H4 (cell line): Measurements from ENCODE around the gene TMEM178A. TPM values are rescaled to one million over a fixed set of nuclear protein-coding genes. Genes with fewer than 3 reads are reported as not detected.
A peak's percentile ranks its signal among the peaks of the same experiment; 100 is the strongest.
"Not testable (repeated sequence)": the region's sequence is repeated elsewhere in the genome, so short reads cannot be mapped to it uniquely, and the experiment has no call there.

ENCODE experiments used
- DNase-seq: peaks from one replicate; pipeline ENCODE4 v3.0.0-alpha.2; 2015; ENCODE audit warnings: low spot score
- total RNA-seq: library from RNA; depleted of rRNA; stranded (reverse); fragments of >200 nt; shearing (Covaris generic); gene quantifications from 2 replicates; pipeline ENCODE4 v1.2.3, GENCODE V29; 2014; rRNA removed

The TMEM178A gene
- not detected in 2 replicates for total RNA-seq

GRCh38 chr2:39665811-39666490, at the start of gene TMEM178A:
TSS of gene TMEM178A (plus strand) at chr2:39665917. CDS start at chr2:39665975, 58 bp downstream.
- no peak for DNase-seq

- no peak for DNase-seq
Measured at GRCh38 chr2:39618236-39618635, 47.5 kb upstream of the TMEM178A start.

- no peak for DNase-seq
Measured at GRCh38 chr2:39618736-39619135, 47.0 kb upstream of the TMEM178A start.

- DNase-seq: peak; percentile 87
Measured at GRCh38 chr2:39620067-39620466, 45.6 kb upstream of the TMEM178A start.

GRCh38 chr2:39621596-39621995, 44.1 kb upstream of the TMEM178A start:
- DNase-seq: no peak

GRCh38 chr2:39622860-39623259, 42.9 kb upstream of the TMEM178A start:
- DNase-seq: no peak

- DNase-seq: no peak
Measured at GRCh38 chr2:39623917-39624316, 41.8 kb upstream of the TMEM178A start.

- DNase-seq: peak; percentile 45
Measured at GRCh38 chr2:39625193-39625926, 40.4 kb upstream of the TMEM178A start.

- no peak for DNase-seq
Measured at GRCh38 chr2:39625927-39626270, 39.8 kb upstream of the TMEM178A start.

GRCh38 chr2:39628346-39628745, 37.4 kb upstream of the TMEM178A start:
- DNase-seq: not testable (repeated sequence)

- no peak for DNase-seq
Measured at GRCh38 chr2:39629646-39630045, 36.1 kb upstream of the TMEM178A start.

- DNase-seq: no peak
Measured at GRCh38 chr2:39631256-39631655, 34.5 kb upstream of the TMEM178A start.

- peak; percentile 68 for DNase-seq
Measured at GRCh38 chr2:39631718-39632117, 34.0 kb upstream of the TMEM178A start.

GRCh38 chr2:39632876-39633275, 32.8 kb upstream of the TMEM178A start:
- peak; percentile 72 for DNase-seq

- DNase-seq: no peak
Measured at GRCh38 chr2:39636306-39636705, 29.4 kb upstream of the TMEM178A start.

- DNase-seq: no peak
Measured at GRCh38 chr2:39638581-39638980, 27.1 kb upstream of the TMEM178A start.

- no peak for DNase-seq
Measured at GRCh38 chr2:39640107-39640506, 25.6 kb upstream of the TMEM178A start.

GRCh38 chr2:39640681-39641080, 25.0 kb upstream of the TMEM178A start:
- DNase-seq: no peak

GRCh38 chr2:39641635-39642034, 24.1 kb upstream of the TMEM178A start:
- DNase-seq: no peak

- DNase-seq: peak; percentile 76
Measured at GRCh38 chr2:39642051-39642718, 23.5 kb upstream of the TMEM178A start.

- DNase-seq: no peak
Measured at GRCh38 chr2:39645826-39646225, 19.9 kb upstream of the TMEM178A start.

- DNase-seq: no peak
Measured at GRCh38 chr2:39646267-39646666, 19.4 kb upstream of the TMEM178A start.
